PC-9 (cell line): Measurements from ENCODE around the gene DAB2. TPM values are rescaled to one million over a fixed set of nuclear protein-coding genes. Genes with fewer than 3 reads are reported as not detected.

Source experiments
- BruUV-seq: library from RNA; stranded (reverse); fragments of 400-500 nt; replicated peaks from 2 replicates; lab custom pipeline; 2021; lab: Mats Ljungman, UMichigan
- CTCF ChIA-PET: fragments of 300-600 bp; sonication (Branson Sonifier 250); formaldehyde crosslinking; loops from one replicate; lab custom pipeline; 2022; ENCODE audit warnings: antibody characterized with exemption; lab: Charles Lee
- POLR2A ChIA-PET: fragments of 300-600 bp; sonication (Branson Sonifier 250); formaldehyde crosslinking; loops from one replicate; lab custom pipeline; 2022; ENCODE audit warnings: antibody characterized with exemption; ENCODE audit not compliant: unreplicated experiment; lab: Charles Lee
- DNase-seq, 2 experiments: peaks; one replicate each; pipeline versions ENCODE4 v3.0.0 to v3.0.0-alpha.2; 2015 to 2022; ENCODE audit warnings: mixed read lengths in 1 of 2
- H2AFZ ChIP-seq: fragments of 200-600 bp; sonication (generic); 2 replicates; pipeline ENCODE4 v1.8.1; 2017; ENCODE audit warnings: antibody characterized with exemption
- H3F3A ChIP-seq: fragments of 200-600 bp; sonication (generic); 2 replicates; pipeline ENCODE4 v1.8.1; 2017; ENCODE audit warnings: antibody characterized with exemption, mild to moderate bottlenecking, low read depth; ENCODE audit not compliant: insufficient read depth
- H3K27ac ChIP-seq: fragments of 200-600 bp; sonication (generic); 2 replicates; pipeline ENCODE4 v1.6.1; 2016; ENCODE audit warnings: mixed run types
- H3K27me3 ChIP-seq: fragments of 200-600 bp; sonication (generic); 2 replicates; pipeline ENCODE4 v1.6.1; 2016; ENCODE audit warnings: low read depth, mixed run types; ENCODE audit not compliant: insufficient read depth
- H3K36me3 ChIP-seq: fragments of 200-600 bp; sonication (generic); 2 replicates; pipeline ENCODE4 v1.6.1; 2016; ENCODE audit warnings: low read depth, mixed run types
- H3K4me1 ChIP-seq: fragments of 200-600 bp; sonication (generic); replicated peaks from 2 replicates; pipeline ENCODE4 v1.6.1; 2016; ENCODE audit warnings: mixed run types; ENCODE audit not compliant: insufficient read depth
- H3K4me2 ChIP-seq: fragments of 200-600 bp; sonication (generic); 2 replicates; pipeline ENCODE4 v1.6.1; 2017; ENCODE audit warnings: mixed run types
- H3K4me3 ChIP-seq: fragments of 200-600 bp; sonication (generic); 2 replicates; pipeline ENCODE4 v1.6.1; 2016; ENCODE audit warnings: mixed run types
- H3K79me2 ChIP-seq: fragments of 200-600 bp; sonication (generic); 2 replicates; pipeline ENCODE4 v1.6.1; 2017; ENCODE audit warnings: low read depth, mixed run types
- H3K9me2 ChIP-seq: fragments of 200-600 bp; sonication (generic); 2 replicates; pipeline ENCODE4 v1.8.1; 2017; ENCODE audit warnings: mild to moderate bottlenecking; ENCODE audit not compliant: insufficient read depth
- H3K9me3 ChIP-seq: fragments of 200-600 bp; sonication (generic); 2 replicates; pipeline ENCODE4 v1.8.1; 2016; ENCODE audit warnings: low read depth; ENCODE audit not compliant: insufficient read depth
- H4K20me1 ChIP-seq: fragments of 200-600 bp; sonication (generic); 2 replicates; pipeline ENCODE4 v1.8.1; 2017; ENCODE audit not compliant: insufficient read depth
- CTCF ChIP-seq: fragments of 200-600 bp; sonication (generic); conservative IDR thresholded peaks from 2 replicates; pipeline ENCODE4 v1.6.1; 2017; ENCODE audit warnings: mixed run types, antibody characterized with exemption, mild to moderate bottlenecking, moderate library complexity
- EZH2 ChIP-seq: fragments of 200-600 bp; sonication (generic); IDR thresholded peaks from 2 replicates; pipeline ENCODE4 v1.8.0; 2017; ENCODE audit warnings: antibody characterized with exemption, low read depth
- intact Hi-C: fragments of 100-400 bp; cut with micrococcal nuclease; formaldehyde crosslinking; loops from one replicate; pipeline ENCODE4 v1.10.0; 2022; ENCODE audit not compliant: unreplicated experiment
- total RNA-seq: library from RNA; stranded (reverse); gene quantifications from 2 replicates; pipeline ENCODE4 v1.2.3, GENCODE V29; 2021

Gene DAB2
- total RNA-seq, 1 experiment from 2014 or later = 21.0 TPM

- peak in 1 of 2 experiments; percentile 38 for DNase-seq
- Histone ChIP-seq H2AFZ (no peak overlapping the region), H3K4me3 (no peak overlapping the region), H4K20me1 (no peaks in the 10 kb centered on the region), H3F3A (peaks cover 18% of the 10 kb centered on the region), H3K9me3 (no peaks in the 10 kb centered on the region), H3K79me2 (no peaks in the 10 kb centered on the region), H3K9me2 (no peaks in the 10 kb centered on the region), H3K36me3 (no peaks in the 10 kb centered on the region), H3K4me2 (no peak overlapping the region), H3K27me3 (no peaks in the 10 kb centered on the region), H3K27ac (no peak overlapping the region), H3K4me1 (peaks cover 28% of the 10 kb centered on the region)
- CTCF ChIA-PET = interaction anchor here (0.6 kb wide), 1 partner anchor 179 kb away, joined by 3 read pairs; no protein-coding TSS in a partner anchor
- no TSS peak for BruUV-seq
- TF ChIP-seq CTCF (no peak), EZH2 (no peak)
- POLR2A ChIA-PET = interaction anchor here (0.7 kb wide), 1 partner anchor 11 kb away, joined by 7 read pairs; no protein-coding TSS in a partner anchor
- intact Hi-C loops = loop anchor here (5.0 kb wide), 1 partner anchor 205 kb away; the partner anchor contains the start of gene FYB1
Measured at GRCh38 chr5:39422036-39422606, 2.7 kb downstream of the DAB2 start.

GRCh38 chr5:39420482-39421145 lies 4.2 kb downstream of the DAB2 start:
- H3K36me3 ChIP-seq = no peaks in the 10 kb centered on the region
- no peaks in the 10 kb centered on the region for H4K20me1 ChIP-seq
- CTCF ChIA-PET = interaction anchor here (0.6 kb wide), 1 partner anchor 1378 kb away, joined by 5 read pairs; no protein-coding TSS in a partner anchor
- TF ChIP-seq CTCF (no peak), EZH2 (no peak)
- no peak for DNase-seq
- no peak overlapping the region for H3K4me3 ChIP-seq
- no peaks in the 10 kb centered on the region for H3K9me3 ChIP-seq
- no TSS peak for BruUV-seq
- H3K4me2 ChIP-seq = no peak overlapping the region
- H3K4me1 ChIP-seq = peaks cover 28% of the 10 kb centered on the region
- H3K27me3 ChIP-seq = no peaks in the 10 kb centered on the region
- no peaks in the 10 kb centered on the region for H3K79me2 ChIP-seq
- no peaks in the 10 kb centered on the region for H3K9me2 ChIP-seq
- H2AFZ ChIP-seq = no peak overlapping the region
- intact Hi-C loops = loop anchor here (5.0 kb wide), 1 partner anchor 203 kb away; the partner anchor contains the start of gene FYB1
- POLR2A ChIA-PET = no interaction called here
- H3K27ac ChIP-seq = no peak overlapping the region
- peaks cover 12% of the 10 kb centered on the region for H3F3A ChIP-seq

- Histone ChIP-seq H3K36me3 (no peaks in the 10 kb centered on the region), H3F3A (peaks cover 10% of the 10 kb centered on the region), H3K79me2 (no peaks in the 10 kb centered on the region), H4K20me1 (no peaks in the 10 kb centered on the region), H2AFZ (no peak overlapping the region), H3K27me3 (no peaks in the 10 kb centered on the region), H3K4me3 (no peak overlapping the region), H3K9me3 (no peaks in the 10 kb centered on the region), H3K4me1 (peaks cover 28% of the 10 kb centered on the region), H3K9me2 (no peaks in the 10 kb centered on the region), H3K27ac (no peak overlapping the region), H3K4me2 (no peak overlapping the region)
- ChIA-PET CTCF (no interaction called here), POLR2A (no interaction called here)
- intact Hi-C loops = loop anchor here (5.0 kb wide), 1 partner anchor 202 kb away; the partner anchor contains the start of gene FYB1
- no peak for TF ChIP-seq EZH2
- TF ChIP-seq CTCF = no peak
- BruUV-seq = no TSS peak
- no peak for DNase-seq
Measured at GRCh38 chr5:39419796-39420195, 5.0 kb downstream of the DAB2 start.
